DMS79 treated with DMSO at 0.1 percent for 48 hours (cell line): ENCODE data around the gene LHFPL2.
A peak's percentile ranks its signal among the peaks of the same experiment; 100 is the strongest.

Experiments used
- DNase-seq: peaks from one replicate; lab custom pipeline; 2025; lab: John Stamatoyannopoulos, UW

LHFPL2 gene

DNA sequence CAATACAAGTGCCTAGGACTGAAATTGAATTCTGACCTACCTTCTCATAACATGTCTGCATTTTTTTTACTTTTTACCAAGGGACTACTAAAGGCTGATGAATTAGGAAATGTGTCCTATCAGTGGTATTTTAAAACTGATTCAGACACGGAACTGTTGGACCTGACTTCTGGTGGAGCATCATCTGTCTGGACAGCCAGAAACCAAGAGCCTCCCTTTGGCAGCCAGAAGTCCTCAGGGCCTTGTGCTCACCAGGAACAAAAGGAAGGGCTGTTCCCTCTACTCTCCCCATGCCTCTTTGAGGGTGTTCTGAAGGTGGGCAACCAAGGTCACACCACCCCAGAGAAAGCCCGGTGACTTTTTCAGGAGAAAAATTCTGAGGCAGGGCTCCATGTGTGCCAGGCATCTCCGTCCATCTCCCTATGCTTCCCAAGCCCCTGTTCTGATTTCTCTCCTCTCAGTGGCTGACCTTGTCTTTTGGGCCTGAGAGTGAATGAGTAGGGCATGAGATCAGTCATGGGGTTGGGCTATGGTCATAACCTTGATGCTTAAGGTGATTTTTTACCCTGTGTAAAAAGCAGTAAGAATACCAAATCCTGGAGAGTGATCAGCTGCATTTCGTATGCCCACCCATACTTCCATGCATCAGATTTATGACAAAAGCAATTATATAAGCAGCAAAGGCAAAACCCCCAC is 144.5 kb downstream of the LHFPL2 start:
- DNase-seq: no peak

DNA sequence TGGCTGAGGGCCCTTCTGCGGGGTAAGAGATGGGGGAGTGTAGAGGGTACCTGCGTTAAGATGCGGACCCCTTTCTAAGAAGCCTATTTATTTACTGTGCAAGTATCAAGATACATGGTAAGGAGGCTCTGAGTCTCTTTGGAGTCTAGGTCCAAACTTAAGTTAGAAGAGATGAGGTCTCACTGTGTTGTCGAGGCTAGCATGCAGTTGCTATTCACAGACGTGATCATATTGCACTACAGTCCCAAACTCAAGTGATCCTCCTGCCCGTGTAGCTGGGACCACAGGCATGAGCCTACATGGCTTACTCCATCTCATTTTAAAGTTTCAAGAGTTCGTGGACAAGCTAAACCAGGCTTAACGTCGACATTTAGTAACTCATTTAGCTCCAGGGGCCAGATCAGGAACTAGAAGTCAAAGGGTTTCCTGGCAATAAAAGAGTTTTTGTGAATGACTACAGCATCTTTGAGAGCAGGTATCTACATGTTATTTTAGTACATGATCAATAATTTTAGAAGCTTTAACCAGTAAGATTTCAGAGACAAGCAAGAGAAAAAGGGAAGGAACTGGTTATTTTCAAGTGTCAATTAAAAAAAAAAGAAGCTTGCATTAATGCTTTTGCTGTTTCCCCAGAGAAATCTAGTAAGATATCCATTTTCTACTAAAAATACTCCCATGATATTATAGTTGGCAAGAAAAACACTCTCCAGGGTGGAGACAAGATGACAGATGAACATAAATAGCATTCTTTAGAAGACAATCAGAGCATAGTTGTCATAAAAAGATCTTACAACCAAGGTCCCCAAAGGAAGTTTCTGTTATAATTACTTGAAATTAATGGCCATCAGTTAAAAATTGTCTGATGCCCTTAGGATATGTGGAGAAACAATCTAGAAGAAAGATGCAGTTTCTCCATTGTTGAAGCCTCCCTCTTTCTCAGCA is 146.9 kb downstream of the LHFPL2 start:
- DNase-seq: no peak

GRCh38 chr5:78500871-78501270 is 147.7 kb downstream of the LHFPL2 start:
- no peak for DNase-seq

GRCh38 chr5:78500028-78500427 is 148.5 kb downstream of the LHFPL2 start:
- no peak for DNase-seq

- DNase-seq: no peak
Measured at GRCh38 chr5:78499485-78499884, 149.1 kb downstream of the LHFPL2 start.

- peak; percentile 17 for DNase-seq
Measured at GRCh38 chr5:78497573-78498533, 150.7 kb downstream of the LHFPL2 start.

GRCh38 chr5:78496373-78496772 is 152.2 kb downstream of the LHFPL2 start:
- DNase-seq: no peak

GRCh38 chr5:78495800-78496199 is 152.8 kb downstream of the LHFPL2 start:
- no peak for DNase-seq

- no peak for DNase-seq
Measured at GRCh38 chr5:78492650-78493049, 155.9 kb downstream of the LHFPL2 start.

GRCh38 chr5:78492224-78492623 is 156.3 kb downstream of the LHFPL2 start:
- DNase-seq: no peak

GRCh38 chr5:78490709-78491485 is 157.7 kb downstream of the LHFPL2 start:
- no peak for DNase-seq

- DNase-seq: no peak
Measured at GRCh38 chr5:78487846-78488245, 160.7 kb downstream of the LHFPL2 start.

GRCh38 chr5:78486218-78486617 is 162.4 kb downstream of the LHFPL2 start:
- no peak for DNase-seq

GRCh38 chr5:78483809-78484521 is 164.6 kb downstream of the LHFPL2 start:
- no peak for DNase-seq

- DNase-seq: no peak
Measured at GRCh38 chr5:78482948-78483347, 165.6 kb downstream of the LHFPL2 start.

- no peak for DNase-seq
Measured at GRCh38 chr5:78476795-78477194, 171.8 kb downstream of the LHFPL2 start.

GRCh38 chr5:78475370-78475769 is 173.2 kb downstream of the LHFPL2 start:
- DNase-seq: no peak

- no peak for DNase-seq
Measured at GRCh38 chr5:78473751-78474150, 174.8 kb downstream of the LHFPL2 start.

DNA sequence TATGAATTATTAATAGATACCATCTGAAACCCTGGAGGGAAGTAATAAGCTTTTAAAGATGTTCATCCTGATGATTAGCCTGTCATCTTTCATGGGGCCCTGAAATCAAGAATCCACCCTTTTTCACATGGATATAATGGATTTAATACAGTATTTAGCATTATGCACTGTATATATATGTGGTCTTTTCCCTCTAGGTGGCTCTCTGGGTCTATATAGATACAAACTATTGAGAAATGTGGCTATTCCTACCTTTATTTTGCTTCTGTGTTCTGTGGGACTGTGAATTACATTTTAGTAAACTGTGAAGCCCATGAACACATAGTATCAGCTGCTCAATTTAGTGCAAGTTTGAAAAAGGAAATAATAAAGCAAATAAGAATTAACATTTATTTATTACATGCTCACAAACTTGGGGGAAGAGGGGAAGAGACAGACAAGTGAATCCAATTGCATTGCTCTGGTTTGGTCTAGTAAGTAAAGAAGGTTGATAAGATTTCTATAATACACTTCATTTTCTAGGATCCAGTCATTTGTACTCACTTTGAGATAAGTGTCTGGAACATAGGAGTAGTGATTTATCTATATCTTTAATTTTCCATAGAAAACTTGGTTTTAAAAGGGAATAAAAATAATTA is 176.0 kb downstream of the LHFPL2 start:
- DNase-seq: no peak

DNA sequence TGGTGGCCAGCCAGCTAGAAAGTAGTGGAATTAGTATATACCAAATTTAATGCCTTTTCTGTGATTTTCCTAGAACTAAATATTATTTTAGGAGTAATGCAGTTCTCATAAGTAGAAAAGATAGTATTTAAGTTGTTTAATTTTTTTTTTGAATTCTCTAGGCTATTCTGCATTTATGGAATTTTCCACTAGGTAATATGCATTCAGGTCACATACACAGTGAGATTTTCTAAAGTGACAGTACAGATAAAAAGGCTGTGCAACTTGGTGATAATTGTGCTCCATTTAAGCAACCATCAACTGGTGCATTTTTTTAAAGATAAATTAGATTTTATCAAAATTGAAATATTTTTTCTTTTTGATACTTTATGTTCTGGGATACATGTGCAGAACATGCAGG is 176.7 kb downstream of the LHFPL2 start:
- no peak for DNase-seq
